Osteoblast (primary cell): Measurements from ENCODE around the gene SLC45A1. TPM values are rescaled to one million over a fixed set of nuclear protein-coding genes. Genes with fewer than 3 reads are reported as not detected.

ENCODE experiments used
- DNase-seq: peaks from one replicate; pipeline ENCODE4 v3.0.0; 2011; ENCODE audit warnings: low spot score, mixed read lengths; ENCODE audit not compliant: insufficient read length; ENCODE audit errors: missing footprints
- H2AFZ ChIP-seq: 2 replicates; pipeline ENCODE4 v1.6.0; 2011; ENCODE audit warnings: mild to moderate bottlenecking, low read length
- H3K27ac ChIP-seq: 2 replicates; pipeline ENCODE4 v1.5.1; 2011; ENCODE audit warnings: mild to moderate bottlenecking, low read depth, low read length, moderate library complexity
- H3K27me3 ChIP-seq: 2 replicates; pipeline ENCODE4 v1.6.0; 2012; ENCODE audit warnings: mild to moderate bottlenecking, control low read depth, inconsistent platforms, low read length, moderate library complexity; ENCODE audit not compliant: insufficient read depth
- H3K36me3 ChIP-seq: 2 replicates; pipeline ENCODE4 v1.5.1; 2011; ENCODE audit warnings: mild to moderate bottlenecking, low read length, control low read depth, moderate library complexity; ENCODE audit not compliant: insufficient read depth
- H3K4me1 ChIP-seq: 2 replicates; pipeline ENCODE4 v1.5.1; 2011; ENCODE audit warnings: mild to moderate bottlenecking, low read length, control low read depth, moderate library complexity; ENCODE audit not compliant: insufficient read depth
- H3K4me2 ChIP-seq: 2 replicates; pipeline ENCODE4 v1.6.0; 2011; ENCODE audit warnings: mild to moderate bottlenecking, low read length; ENCODE audit not compliant: insufficient read depth
- H3K4me3 ChIP-seq: fragments of 200-600 bp; sonication (generic); 3 replicates; pipeline ENCODE4 v1.5.1; 2012; ENCODE audit warnings: mild to moderate bottlenecking, low read length, inconsistent platforms; ENCODE audit not compliant: insufficient read depth
- H3K79me2 ChIP-seq: 2 replicates; pipeline ENCODE4 v1.6.0; 2012; ENCODE audit warnings: mild to moderate bottlenecking, low read length, control low read depth, inconsistent platforms; ENCODE audit not compliant: insufficient read depth
- H3K9me3 ChIP-seq: 2 replicates; pipeline ENCODE4 v1.5.1; 2011; ENCODE audit warnings: low read depth, low read length, control low read depth
- H4K20me1 ChIP-seq: 2 replicates; pipeline ENCODE4 v1.6.0; 2012; ENCODE audit warnings: mild to moderate bottlenecking, low read length, control low read depth; ENCODE audit not compliant: insufficient read depth
- CTCF ChIP-seq: IDR thresholded peaks from 2 replicates; pipeline ENCODE4 v1.5.1; 2011; ENCODE audit warnings: mild to moderate bottlenecking, low read depth, low read length, moderate library complexity; ENCODE audit errors: extremely low read depth
- total RNA-seq: library from RNA; depleted of rRNA; stranded (reverse); fragments of >200 nt; gene quantifications from 2 replicates; pipeline ENCODE4 v1.2.3, GENCODE V29; 2012

The SLC45A1 gene
- total RNA-seq, 1 donor, result 1.8 TPM

- H3K4me2 ChIP-seq, result no peak overlapping the region
- no peaks in the 10 kb centered on the region for H3K9me3 ChIP-seq
- DNase-seq, result no peak
- H3K4me3 ChIP-seq, result no peak overlapping the region
- no peak for TF ChIP-seq CTCF
- no peak overlapping the region for H3K27ac ChIP-seq
- no peaks in the 10 kb centered on the region for H3K36me3 ChIP-seq
- H3K79me2 ChIP-seq, result no peaks in the 10 kb centered on the region
- peaks cover 7% of the 10 kb centered on the region for H3K4me1 ChIP-seq
- no peak overlapping the region for H2AFZ ChIP-seq
- no peaks in the 10 kb centered on the region for H4K20me1 ChIP-seq
- no peaks in the 10 kb centered on the region for H3K27me3 ChIP-seq
These were observed 18.0 kb upstream of the SLC45A1 start for GRCh38 chr1:8299963-8300362.

GRCh38 chr1:8302081-8302956 lies 15.6 kb upstream of the SLC45A1 start:
- no peak for TF ChIP-seq CTCF
- no peaks in the 10 kb centered on the region for H3K79me2 ChIP-seq
- H2AFZ ChIP-seq, result peak overlapping the region; percentile 86
- H3K27ac ChIP-seq, result peak overlapping the region; percentile 16
- H3K36me3 ChIP-seq, result no peaks in the 10 kb centered on the region
- DNase-seq, result peak; percentile 14
- H3K27me3 ChIP-seq, result no peaks in the 10 kb centered on the region
- H3K4me3 ChIP-seq, result peak overlapping the region; percentile 48
- no peaks in the 10 kb centered on the region for H3K9me3 ChIP-seq
- peaks cover 7% of the 10 kb centered on the region for H3K4me1 ChIP-seq
- no peaks in the 10 kb centered on the region for H4K20me1 ChIP-seq
- H3K4me2 ChIP-seq, result peak overlapping the region; percentile 67

- H3K4me2 ChIP-seq, result peak overlapping the region; percentile 67
- TF ChIP-seq CTCF, result no peak
- H3K4me1 ChIP-seq, result peaks cover 7% of the 10 kb centered on the region
- H3K36me3 ChIP-seq, result no peaks in the 10 kb centered on the region
- H3K27ac ChIP-seq, result no peak overlapping the region
- H3K79me2 ChIP-seq, result no peaks in the 10 kb centered on the region
- H3K4me3 ChIP-seq, result no peak overlapping the region
- no peaks in the 10 kb centered on the region for H4K20me1 ChIP-seq
- no peaks in the 10 kb centered on the region for H3K27me3 ChIP-seq
- H2AFZ ChIP-seq, result no peak overlapping the region
- peak; percentile 1 for DNase-seq
- H3K9me3 ChIP-seq, result no peaks in the 10 kb centered on the region
These were observed 14.8 kb upstream of the SLC45A1 start for GRCh38 chr1:8303141-8303540.

GRCh38 chr1:8303876-8304275 lies 14.0 kb upstream of the SLC45A1 start:
- H3K4me3 ChIP-seq, result no peak overlapping the region
- H4K20me1 ChIP-seq, result no peaks in the 10 kb centered on the region
- DNase-seq, result peak; percentile 46
- H3K79me2 ChIP-seq, result no peaks in the 10 kb centered on the region
- H3K4me2 ChIP-seq, result no peak overlapping the region
- no peaks in the 10 kb centered on the region for H3K27me3 ChIP-seq
- no peak for TF ChIP-seq CTCF
- H2AFZ ChIP-seq, result no peak overlapping the region
- peaks cover 7% of the 10 kb centered on the region for H3K4me1 ChIP-seq
- no peaks in the 10 kb centered on the region for H3K36me3 ChIP-seq
- H3K9me3 ChIP-seq, result no peaks in the 10 kb centered on the region
- H3K27ac ChIP-seq, result no peak overlapping the region
